HG03558 (cell line): ENCODE data around the gene CAMKK1.

Experiments used
- ATAC-seq: cut with Tn5 transposase; IDR thresholded peaks from one replicate; pipeline ENCODE4 v1.9.1; 2021; ENCODE audit warnings: moderate number of reproducible peaks; ENCODE audit not compliant: unreplicated experiment; ENCODE audit errors: extremely low read depth

The CAMKK1 gene

GRCh38 chr17:3817851-3818605 is 74.8 kb downstream of the CAMKK1 start:
- ATAC-seq, result no peak

GRCh38 chr17:3815925-3816324 is 76.9 kb downstream of the CAMKK1 start:
- ATAC-seq, result no peak

GRCh38 chr17:3815122-3815521 is 77.7 kb downstream of the CAMKK1 start:
- ATAC-seq, result no peak

GRCh38 chr17:3814361-3814760 is 78.5 kb downstream of the CAMKK1 start:
- ATAC-seq, result no peak

GRCh38 chr17:3813171-3813570 is 79.7 kb downstream of the CAMKK1 start:
- ATAC-seq, result no peak

GRCh38 chr17:3812771-3813170 is 80.1 kb downstream of the CAMKK1 start:
- no peak for ATAC-seq

- ATAC-seq, result no peak
These were observed 80.6 kb downstream of the CAMKK1 start for GRCh38 chr17:3812284-3812683.
